GM21717 (cell line): ENCODE measurements around the gene PPP1R37.
A peak's percentile ranks its signal among the peaks of the same experiment; 100 is the strongest.

ENCODE experiments used
- ATAC-seq: cut with Tn5 transposase; IDR thresholded peaks from one replicate; pipeline ENCODE4 v1.9.1; 2021; ENCODE audit warnings: mild to moderate bottlenecking, moderate library complexity; ENCODE audit not compliant: unreplicated experiment

The PPP1R37 gene

GRCh38 chr19:45135176-45135885 is 42.4 kb downstream of the PPP1R37 start:
- ATAC-seq, result no peak

- no peak for ATAC-seq
Observed at GRCh38 chr19:45136507-45137178, 43.7 kb downstream of the PPP1R37 start.

- peak; percentile 68 for ATAC-seq
Observed at GRCh38 chr19:45137179-45137761, 44.3 kb downstream of the PPP1R37 start.

- ATAC-seq, result no peak
Observed at GRCh38 chr19:45138303-45138751, 45.3 kb downstream of the PPP1R37 start.

- no peak for ATAC-seq
Observed at GRCh38 chr19:45139286-45140143, 46.5 kb downstream of the PPP1R37 start.

GRCh38 chr19:45140144-45140503 is 47.1 kb downstream of the PPP1R37 start:
- ATAC-seq, result no peak

GRCh38 chr19:45140533-45140932 is 47.6 kb downstream of the PPP1R37 start:
- ATAC-seq, result no peak

GRCh38 chr19:45141203-45141900 is 48.4 kb downstream of the PPP1R37 start:
- no peak for ATAC-seq

- ATAC-seq, result no peak
Observed at GRCh38 chr19:45142016-45142725, 49.2 kb downstream of the PPP1R37 start.

GRCh38 chr19:45142726-45143110 is 49.7 kb downstream of the PPP1R37 start:
- ATAC-seq, result no peak

- no peak for ATAC-seq
Observed at GRCh38 chr19:45144431-45145269, 51.7 kb downstream of the PPP1R37 start.

GRCh38 chr19:45145270-45146189 is 52.6 kb downstream of the PPP1R37 start:
- ATAC-seq, result no peak

- no peak for ATAC-seq
Observed at GRCh38 chr19:45146251-45146650, 53.3 kb downstream of the PPP1R37 start.

- ATAC-seq, result no peak
Observed at GRCh38 chr19:45146741-45147205, 53.8 kb downstream of the PPP1R37 start.

GRCh38 chr19:45147835-45148676 is 55.1 kb downstream of the PPP1R37 start:
- no peak for ATAC-seq

- ATAC-seq, result no peak
Observed at GRCh38 chr19:45149129-45149528, 56.1 kb downstream of the PPP1R37 start.

- no peak for ATAC-seq
Observed at GRCh38 chr19:45150180-45150579, 57.2 kb downstream of the PPP1R37 start.
